ENCODE results near the gene CYP11A1.

Gene CYP11A1

DNA sequence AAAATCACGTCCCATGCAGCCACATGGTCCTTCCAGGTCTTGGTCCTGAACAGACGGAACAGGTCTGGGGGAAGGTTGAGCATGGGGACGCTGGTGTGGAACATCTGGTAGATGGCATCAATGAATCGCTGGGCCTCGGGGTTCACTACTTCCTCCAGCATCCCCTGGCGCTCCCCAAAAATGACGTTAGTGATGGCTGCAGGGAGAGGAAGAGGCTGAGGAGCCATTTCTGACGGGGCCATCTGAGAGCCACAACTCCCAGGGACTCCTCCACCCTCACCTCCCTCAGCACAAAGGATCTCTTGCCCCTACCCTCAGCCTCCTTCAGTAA lies 23.7 kb downstream of the CYP11A1 start:
- H3K4me3 ChIP-seq (ENCODE audit: low read depth, low read length): no peak overlapping the region
- DNase-seq (ENCODE audit: low read depth, low spot score): no peak
- TF ChIP-seq, protein P1, sequence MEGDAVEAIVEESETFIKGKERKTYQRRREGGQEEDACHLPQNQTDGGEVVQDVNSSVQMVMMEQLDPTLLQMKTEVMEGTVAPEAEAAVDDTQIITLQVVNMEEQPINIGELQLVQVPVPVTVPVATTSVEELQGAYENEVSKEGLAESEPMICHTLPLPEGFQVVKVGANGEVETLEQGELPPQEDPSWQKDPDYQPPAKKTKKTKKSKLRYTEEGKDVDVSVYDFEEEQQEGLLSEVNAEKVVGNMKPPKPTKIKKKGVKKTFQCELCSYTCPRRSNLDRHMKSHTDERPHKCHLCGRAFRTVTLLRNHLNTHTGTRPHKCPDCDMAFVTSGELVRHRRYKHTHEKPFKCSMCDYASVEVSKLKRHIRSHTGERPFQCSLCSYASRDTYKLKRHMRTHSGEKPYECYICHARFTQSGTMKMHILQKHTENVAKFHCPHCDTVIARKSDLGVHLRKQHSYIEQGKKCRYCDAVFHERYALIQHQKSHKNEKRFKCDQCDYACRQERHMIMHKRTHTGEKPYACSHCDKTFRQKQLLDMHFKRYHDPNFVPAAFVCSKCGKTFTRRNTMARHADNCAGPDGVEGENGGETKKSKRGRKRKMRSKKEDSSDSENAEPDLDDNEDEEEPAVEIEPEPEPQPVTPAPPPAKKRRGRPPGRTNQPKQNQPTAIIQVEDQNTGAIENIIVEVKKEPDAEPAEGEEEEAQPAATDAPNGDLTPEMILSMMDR (IDR thresholded peaks at IDR 0.05; ENCODE audit: low read depth, low read length): no peak
- in situ Hi-C loops (cut with HindIII; ENCODE audit: low sequenced_read_pairs): no loop called here

DNA sequence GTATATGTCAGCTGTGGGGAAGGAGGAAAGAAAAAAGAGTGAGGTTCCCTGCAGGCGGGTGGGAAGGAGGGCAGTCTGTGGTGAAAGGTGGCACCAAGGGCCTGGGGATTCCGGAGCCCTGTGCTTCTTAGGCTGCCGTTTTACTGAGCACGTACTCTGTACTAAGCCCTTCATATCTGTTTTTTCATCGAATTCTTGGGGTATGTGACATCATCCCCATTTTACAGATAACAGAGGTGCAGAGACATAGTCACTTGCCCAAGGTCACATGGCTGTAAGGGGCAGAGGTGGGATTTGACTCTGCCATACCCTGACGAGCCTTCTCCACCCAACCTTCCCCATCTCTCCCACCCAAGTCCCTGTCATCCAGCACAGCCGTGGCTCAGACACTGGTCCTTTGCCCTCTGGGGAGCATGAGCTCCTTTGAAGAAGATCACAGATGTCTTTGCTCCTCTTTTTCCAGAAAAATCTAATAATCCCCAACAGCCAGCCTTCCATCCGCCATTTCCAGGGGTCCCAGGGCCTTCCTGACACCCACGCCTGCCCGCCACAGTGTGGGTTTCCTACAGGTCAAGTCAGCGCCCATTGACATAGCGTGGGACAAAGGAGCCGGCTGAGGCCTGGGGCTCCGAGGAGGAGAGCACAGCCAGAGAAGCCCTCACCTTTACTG lies 24.2 kb downstream of the CYP11A1 start:
- no peak for DNase-seq (ENCODE audit: low read depth, low spot score)
- TF ChIP-seq, protein P1 (IDR thresholded peaks at IDR 0.05; ENCODE audit: low read depth, low read length): no peak
- no peak overlapping the region for H3K4me3 ChIP-seq (ENCODE audit: low read depth, low read length)
- in situ Hi-C loops (cut with HindIII; ENCODE audit: low sequenced_read_pairs): no loop called here

DNA sequence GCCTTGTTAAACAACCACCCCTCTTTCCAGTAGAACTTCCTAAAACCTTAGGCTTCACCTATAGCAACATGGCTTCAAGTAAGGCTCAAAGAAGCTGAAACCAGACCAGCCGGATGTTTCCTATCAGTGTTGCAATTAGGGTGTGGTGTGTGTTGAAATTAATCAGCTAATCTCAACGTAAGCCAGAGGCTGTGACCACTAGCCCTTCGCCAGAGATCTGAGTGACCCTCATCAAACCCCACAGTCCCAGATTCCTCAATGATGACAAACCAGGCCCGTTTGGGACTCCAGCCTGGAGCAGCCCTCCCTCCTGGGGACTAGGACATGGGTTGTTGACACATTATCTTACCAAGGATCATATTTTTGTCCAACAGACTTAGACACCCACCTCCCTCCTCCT lies 27.3 kb downstream of the CYP11A1 start:
- TF ChIP-seq, protein P1 (IDR thresholded peaks at IDR 0.05; ENCODE audit: low read depth, low read length): no peak
- no peak for DNase-seq (ENCODE audit: low read depth, low spot score)
- in situ Hi-C loops (cut with HindIII; ENCODE audit: low sequenced_read_pairs): no loop called here
- H3K4me3 ChIP-seq (ENCODE audit: low read depth, low read length): no peak overlapping the region

DNA sequence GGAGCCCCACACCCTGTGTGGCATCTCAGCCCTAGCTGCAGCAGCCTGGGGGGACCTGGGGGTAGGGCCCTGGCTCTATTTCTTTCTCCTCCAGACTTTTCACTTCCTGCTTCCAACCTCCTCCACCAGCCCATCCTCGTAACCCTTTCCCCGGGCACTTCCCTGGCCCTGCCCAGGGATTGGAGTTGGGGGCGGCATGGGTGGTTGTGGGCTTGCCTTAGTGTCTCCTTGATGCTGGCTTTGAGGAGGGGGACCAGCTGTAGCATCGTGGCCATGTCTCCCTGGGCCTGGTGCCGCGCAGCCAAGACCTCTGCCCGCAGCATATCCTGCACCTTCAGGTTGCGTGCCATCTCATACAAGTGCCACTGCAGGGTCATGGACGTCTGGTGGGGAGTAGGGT lies 28.1 kb downstream of the CYP11A1 start:
- no peak for DNase-seq (ENCODE audit: low read depth, low spot score)
- TF ChIP-seq, protein P1 (IDR thresholded peaks at IDR 0.05; ENCODE audit: low read depth, low read length): no peak
- in situ Hi-C loops (cut with HindIII; ENCODE audit: low sequenced_read_pairs): no loop called here
- H3K4me3 ChIP-seq (ENCODE audit: low read depth, low read length): no peak overlapping the region

DNA sequence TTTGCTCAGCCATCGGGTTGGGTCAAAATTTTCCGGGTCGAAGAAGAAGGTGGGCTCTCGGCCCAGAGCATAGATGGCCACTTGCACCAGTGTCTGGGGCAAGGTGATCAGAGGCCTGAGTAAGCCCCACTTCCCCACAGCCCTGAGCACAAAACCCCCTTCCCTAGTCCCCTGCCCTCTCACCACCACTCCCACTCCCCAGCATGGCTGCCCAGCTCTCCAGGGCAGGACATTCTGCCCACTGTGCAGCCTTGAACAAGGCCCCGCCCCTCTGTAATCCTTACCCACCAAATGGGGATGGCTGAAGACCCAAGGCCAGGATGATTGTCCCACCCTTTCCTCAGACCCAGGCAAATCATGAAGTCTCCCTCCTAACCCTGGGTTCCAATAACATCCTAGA lies 28.8 kb downstream of the CYP11A1 start:
- TF ChIP-seq, protein P1 (IDR thresholded peaks at IDR 0.05; ENCODE audit: low read depth, low read length): no peak
- no peak for DNase-seq (ENCODE audit: low read depth, low spot score)
- in situ Hi-C loops (cut with HindIII; ENCODE audit: low sequenced_read_pairs): no loop called here
- no peak overlapping the region for H3K4me3 ChIP-seq (ENCODE audit: low read depth, low read length)

GRCh38 chr15:74337607-74338211 lies 29.7 kb downstream of the CYP11A1 start:
- in situ Hi-C loops (cut with HindIII; ENCODE audit: low sequenced_read_pairs): no loop called here
- TF ChIP-seq, protein P1 (IDR thresholded peaks at IDR 0.05; ENCODE audit: low read depth, low read length): no peak
- no peak for DNase-seq (ENCODE audit: low read depth, low spot score)
- no peak overlapping the region for H3K4me3 ChIP-seq (ENCODE audit: low read depth, low read length)
